Measurements from ENCODE around the gene TMSB15B. TPM values are rescaled to one million over a fixed set of nuclear protein-coding genes. Genes with fewer than 3 reads are reported as not detected.
"Not testable (repeated sequence)": the region's sequence is repeated elsewhere in the genome, so short reads cannot be mapped to it uniquely, and the experiment has no call there.

TMSB15B gene
- total RNA-seq, 1 experiment from 2014 or later = 8.3 TPM

DNA sequence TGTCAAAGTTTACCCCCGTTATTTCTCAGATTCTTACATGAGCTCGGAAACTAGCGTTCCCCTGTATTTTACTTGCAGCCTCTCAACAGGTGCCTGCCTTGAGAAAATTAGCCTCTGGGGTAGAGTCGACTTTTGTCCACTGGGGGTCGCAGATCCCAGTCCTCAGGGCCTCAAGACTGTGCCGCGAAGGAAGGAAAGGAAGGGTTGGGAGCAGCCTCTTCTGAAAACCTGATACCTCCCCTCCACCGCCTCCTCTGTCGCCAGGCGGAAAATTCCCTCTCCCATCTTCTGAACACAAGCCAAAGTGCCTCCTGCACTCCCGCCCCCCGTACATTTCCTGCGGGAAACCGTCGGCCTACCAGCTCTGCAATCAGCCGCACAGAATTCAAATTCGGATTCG lies 44.4 kb upstream of the TMSB15B start:
- H3K4me3 Mint-ChIP-seq = peak overlapping the region; percentile 84
- POLR2A ChIA-PET = interaction anchor here (0.9 to 1.3 kb wide), 3 partner anchors 73 to 239 kb away, joined by 3 to 5 read pairs (median 4); partner anchors contain the start of gene SLC25A53
- CTCF ChIA-PET = interaction anchor here (0.6 to 4.1 kb wide), 6 partner anchors 9 to 288 kb away, joined by 3 to 28 read pairs (median 4); no protein-coding TSS in a partner anchor
- peaks cover 16% of the 10 kb centered on the region for H3K27me3 Mint-ChIP-seq (ENCODE audit: low read depth)
- no peaks in the 10 kb centered on the region for H3K9me3 Mint-ChIP-seq
- no peaks in the 10 kb centered on the region for H3K36me3 Mint-ChIP-seq
- H3K27ac Mint-ChIP-seq = no peak overlapping the region
- ATAC-seq (peak; percentile 80), DNase-seq (ENCODE audit: low spot score) (peak; percentile 70)
- TF ChIP-seq, protein P1, sequence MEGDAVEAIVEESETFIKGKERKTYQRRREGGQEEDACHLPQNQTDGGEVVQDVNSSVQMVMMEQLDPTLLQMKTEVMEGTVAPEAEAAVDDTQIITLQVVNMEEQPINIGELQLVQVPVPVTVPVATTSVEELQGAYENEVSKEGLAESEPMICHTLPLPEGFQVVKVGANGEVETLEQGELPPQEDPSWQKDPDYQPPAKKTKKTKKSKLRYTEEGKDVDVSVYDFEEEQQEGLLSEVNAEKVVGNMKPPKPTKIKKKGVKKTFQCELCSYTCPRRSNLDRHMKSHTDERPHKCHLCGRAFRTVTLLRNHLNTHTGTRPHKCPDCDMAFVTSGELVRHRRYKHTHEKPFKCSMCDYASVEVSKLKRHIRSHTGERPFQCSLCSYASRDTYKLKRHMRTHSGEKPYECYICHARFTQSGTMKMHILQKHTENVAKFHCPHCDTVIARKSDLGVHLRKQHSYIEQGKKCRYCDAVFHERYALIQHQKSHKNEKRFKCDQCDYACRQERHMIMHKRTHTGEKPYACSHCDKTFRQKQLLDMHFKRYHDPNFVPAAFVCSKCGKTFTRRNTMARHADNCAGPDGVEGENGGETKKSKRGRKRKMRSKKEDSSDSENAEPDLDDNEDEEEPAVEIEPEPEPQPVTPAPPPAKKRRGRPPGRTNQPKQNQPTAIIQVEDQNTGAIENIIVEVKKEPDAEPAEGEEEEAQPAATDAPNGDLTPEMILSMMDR (IDR thresholded peaks at IDR 0.05) = peak; percentile 56; the same call in 1 of the 2 replicates
- TF ChIP-seq ZBTB21 (CRISPR knock-in tag; IDR thresholded peaks at IDR 0.05; ENCODE audit: borderline replicate concordance) = no peak
- peaks cover 13% of the 10 kb centered on the region for H3K4me1 Mint-ChIP-seq

DNA sequence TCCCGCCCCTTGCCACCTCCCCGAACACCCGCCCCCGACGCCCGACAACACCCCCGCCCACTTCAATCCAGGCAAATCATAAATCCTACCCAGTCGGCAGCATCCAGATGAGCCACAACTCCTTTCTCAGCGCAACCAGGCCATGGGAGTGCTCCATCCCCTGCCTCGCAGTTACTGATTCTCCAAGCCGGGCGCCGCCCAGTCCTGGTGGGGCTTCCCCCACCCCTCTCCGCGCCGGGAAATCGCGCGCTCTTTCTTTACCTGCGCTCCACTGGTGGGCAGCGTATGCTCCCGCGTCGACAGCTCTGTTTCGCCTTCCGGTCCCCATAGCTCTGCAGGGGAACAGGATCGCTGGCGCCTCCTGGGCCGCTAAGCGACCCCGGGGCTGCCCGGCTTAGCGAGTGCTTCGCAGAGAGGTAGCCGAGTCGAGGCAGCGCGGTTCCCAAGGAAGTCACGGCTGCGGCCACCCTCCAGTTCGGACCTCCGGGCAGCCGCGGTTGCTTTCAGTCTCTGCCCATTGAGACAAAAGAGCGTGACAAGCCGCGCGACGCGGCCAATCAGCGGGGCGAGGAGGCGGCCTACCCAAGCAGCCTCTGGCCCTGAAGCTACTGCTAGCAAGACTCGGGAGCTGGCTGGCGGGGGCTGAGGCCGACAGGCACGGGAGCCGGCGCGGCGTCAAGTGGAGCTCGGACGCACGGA lies 43.7 kb upstream of the TMSB15B start:
- ATAC-seq (peak; percentile 63), DNase-seq (ENCODE audit: low spot score) (peak; percentile 64)
- ChIA-PET CTCF (interaction anchor here (1.0 to 4.1 kb wide), 9 partner anchors 9 to 455 kb away, joined by 3 to 28 read pairs (median 4); partner anchors contain the start of genes SLC25A53 and ZCCHC18), POLR2A (interaction anchor here (0.8 to 1.3 kb wide), 4 partner anchors 73 to 239 kb away, joined by 3 to 5 read pairs (median 4); partner anchors contain the start of gene SLC25A53)
- Mint-ChIP-seq H3K36me3 (no peaks in the 10 kb centered on the region), H3K4me1 (peaks cover 9% of the 10 kb centered on the region), H3K4me3 (peak overlapping the region; percentile 84), H3K9me3 (no peaks in the 10 kb centered on the region), H3K27ac (peak overlapping the region; percentile 49), H3K27me3 (ENCODE audit: low read depth) (peaks cover 16% of the 10 kb centered on the region)
- TF ChIP-seq RELA (CRISPR knock-in tag; IDR thresholded peaks at IDR 0.05; ENCODE audit: borderline replicate concordance) = no peak
- TF ChIP-seq NFYB (CRISPR knock-in tag; conservative IDR thresholded peaks at IDR 0.05; ENCODE audit: low read depth) = 0 out of 2 replicates have a peak, but pooled peaks have one; percentile 22
- TF ChIP-seq, protein P2, sequence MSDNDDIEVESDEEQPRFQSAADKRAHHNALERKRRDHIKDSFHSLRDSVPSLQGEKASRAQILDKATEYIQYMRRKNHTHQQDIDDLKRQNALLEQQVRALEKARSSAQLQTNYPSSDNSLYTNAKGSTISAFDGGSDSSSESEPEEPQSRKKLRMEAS (CRISPR knock-in tag; IDR thresholded peaks at IDR 0.05) = peak; percentile 70
- TF ChIP-seq ZNF232 (CRISPR knock-in tag; IDR thresholded peaks at IDR 0.05) = 0 out of 2 replicates have a peak, but pooled peaks have one; percentile 22

DNA sequence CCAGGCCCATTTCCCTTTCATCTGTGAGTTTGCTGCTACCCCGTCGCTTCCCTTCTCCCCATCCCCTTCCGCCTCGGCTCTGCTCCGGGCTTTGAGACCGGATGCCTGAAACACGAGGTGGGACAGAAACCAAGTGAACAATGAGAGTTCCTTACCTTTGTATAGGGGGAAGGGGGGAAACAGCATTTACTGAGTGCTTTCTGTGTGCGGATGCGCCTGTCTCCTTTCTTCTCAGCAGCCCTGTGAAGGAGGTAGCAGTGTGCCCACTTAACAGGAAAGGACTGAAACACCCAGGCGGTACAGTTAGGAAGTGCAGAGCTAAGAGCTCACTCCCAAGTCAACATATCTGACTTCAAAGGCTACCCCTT lies 43.2 kb upstream of the TMSB15B start:
- H3K27ac Mint-ChIP-seq = no peak overlapping the region
- POLR2A ChIA-PET = interaction anchor here (0.8 to 1.3 kb wide), 3 partner anchors 74 to 238 kb away, joined by 3 to 4 read pairs (median 3); partner anchors contain the start of gene SLC25A53
- H3K27me3 Mint-ChIP-seq (ENCODE audit: low read depth) = peaks cover 16% of the 10 kb centered on the region

DNA sequence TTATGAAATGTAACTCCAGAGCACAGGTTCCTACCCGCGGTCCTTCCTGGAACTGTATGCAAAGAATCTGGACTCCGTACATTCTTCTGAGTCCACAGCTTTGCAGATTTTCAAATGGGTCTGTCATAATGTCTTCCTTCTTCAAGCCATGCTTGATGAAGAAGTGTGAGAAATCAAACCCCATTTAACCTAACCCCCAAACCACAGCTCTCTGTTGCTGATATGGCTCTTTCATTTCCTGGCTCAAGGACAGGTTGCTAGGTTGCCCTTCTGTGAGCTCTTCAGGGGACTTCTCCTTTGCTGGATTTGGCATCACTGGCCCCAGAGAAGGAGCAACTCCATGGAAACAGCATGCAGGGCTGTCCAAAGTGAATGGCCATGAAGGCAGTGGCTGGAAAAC lies 41.9 kb upstream of the TMSB15B start:
- H3K4me1 Mint-ChIP-seq; POLR2A ChIA-PET; H3K36me3 Mint-ChIP-seq; H3K4me3 Mint-ChIP-seq; CTCF ChIA-PET; H3K27ac Mint-ChIP-seq; ATAC-seq; DNase-seq (ENCODE audit: low spot score); H3K9me3 Mint-ChIP-seq: not testable (repeated sequence)
- H3K27me3 Mint-ChIP-seq (ENCODE audit: low read depth) = peaks cover 16% of the 10 kb centered on the region

More for the DNA sequence above, 43.2 kb upstream of the TMSB15B start:
- Mint-ChIP-seq H3K9me3 (no peaks in the 10 kb centered on the region), H3K4me3 (peak overlapping the region; percentile 84), H3K36me3 (no peaks in the 10 kb centered on the region), H3K4me1 (peaks cover 7% of the 10 kb centered on the region)
- ATAC-seq (peak; percentile 61), DNase-seq (ENCODE audit: low spot score) (no peak)
- TF ChIP-seq, protein P2 (CRISPR knock-in tag; IDR thresholded peaks at IDR 0.05) = 0 out of 2 replicates have a peak, but pooled peaks have one; percentile 12
- TF ChIP-seq, protein P3, sequence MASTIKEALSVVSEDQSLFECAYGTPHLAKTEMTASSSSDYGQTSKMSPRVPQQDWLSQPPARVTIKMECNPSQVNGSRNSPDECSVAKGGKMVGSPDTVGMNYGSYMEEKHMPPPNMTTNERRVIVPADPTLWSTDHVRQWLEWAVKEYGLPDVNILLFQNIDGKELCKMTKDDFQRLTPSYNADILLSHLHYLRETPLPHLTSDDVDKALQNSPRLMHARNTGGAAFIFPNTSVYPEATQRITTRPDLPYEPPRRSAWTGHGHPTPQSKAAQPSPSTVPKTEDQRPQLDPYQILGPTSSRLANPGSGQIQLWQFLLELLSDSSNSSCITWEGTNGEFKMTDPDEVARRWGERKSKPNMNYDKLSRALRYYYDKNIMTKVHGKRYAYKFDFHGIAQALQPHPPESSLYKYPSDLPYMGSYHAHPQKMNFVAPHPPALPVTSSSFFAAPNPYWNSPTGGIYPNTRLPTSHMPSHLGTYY (CRISPR knock-in tag; IDR thresholded peaks at IDR 0.05) = no peak
- TF ChIP-seq, protein P4, sequence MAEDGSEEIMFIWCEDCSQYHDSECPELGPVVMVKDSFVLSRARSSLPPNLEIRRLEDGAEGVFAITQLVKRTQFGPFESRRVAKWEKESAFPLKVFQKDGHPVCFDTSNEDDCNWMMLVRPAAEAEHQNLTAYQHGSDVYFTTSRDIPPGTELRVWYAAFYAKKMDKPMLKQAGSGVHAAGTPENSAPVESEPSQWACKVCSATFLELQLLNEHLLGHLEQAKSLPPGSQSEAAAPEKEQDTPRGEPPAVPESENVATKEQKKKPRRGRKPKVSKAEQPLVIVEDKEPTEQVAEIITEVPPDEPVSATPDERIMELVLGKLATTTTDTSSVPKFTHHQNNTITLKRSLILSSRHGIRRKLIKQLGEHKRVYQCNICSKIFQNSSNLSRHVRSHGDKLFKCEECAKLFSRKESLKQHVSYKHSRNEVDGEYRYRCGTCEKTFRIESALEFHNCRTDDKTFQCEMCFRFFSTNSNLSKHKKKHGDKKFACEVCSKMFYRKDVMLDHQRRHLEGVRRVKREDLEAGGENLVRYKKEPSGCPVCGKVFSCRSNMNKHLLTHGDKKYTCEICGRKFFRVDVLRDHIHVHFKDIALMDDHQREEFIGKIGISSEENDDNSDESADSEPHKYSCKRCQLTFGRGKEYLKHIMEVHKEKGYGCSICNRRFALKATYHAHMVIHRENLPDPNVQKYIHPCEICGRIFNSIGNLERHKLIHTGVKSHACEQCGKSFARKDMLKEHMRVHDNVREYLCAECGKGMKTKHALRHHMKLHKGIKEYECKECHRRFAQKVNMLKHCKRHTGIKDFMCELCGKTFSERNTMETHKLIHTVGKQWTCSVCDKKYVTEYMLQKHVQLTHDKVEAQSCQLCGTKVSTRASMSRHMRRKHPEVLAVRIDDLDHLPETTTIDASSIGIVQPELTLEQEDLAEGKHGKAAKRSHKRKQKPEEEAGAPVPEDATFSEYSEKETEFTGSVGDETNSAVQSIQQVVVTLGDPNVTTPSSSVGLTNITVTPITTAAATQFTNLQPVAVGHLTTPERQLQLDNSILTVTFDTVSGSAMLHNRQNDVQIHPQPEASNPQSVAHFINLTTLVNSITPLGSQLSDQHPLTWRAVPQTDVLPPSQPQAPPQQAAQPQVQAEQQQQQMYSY (CRISPR knock-in tag; IDR thresholded peaks at IDR 0.05) = peak; percentile 61
- CTCF ChIA-PET = interaction anchor here (1.0 to 4.1 kb wide), 8 partner anchors 8 to 456 kb away, joined by 3 to 28 read pairs (median 4); partner anchors contain the start of genes SLC25A53 and ZCCHC18

Measured in WTC11 (cell line).